HL-60/S4 treated with phorbol 12-myristate 13-acetate at 8.2 ng/mL for 4 days and 3 days (cell line): Measurements from ENCODE around the gene NFKBIA.

Source experiments
- in situ Hi-C: fragments of 300-500 bp; cut with MboI; formaldehyde crosslinking; loops from 2 replicates; pipeline ENCODE4 v1.15.0; 2022; ENCODE audit warnings: low sequenced_read_pairs

The NFKBIA gene

DNA sequence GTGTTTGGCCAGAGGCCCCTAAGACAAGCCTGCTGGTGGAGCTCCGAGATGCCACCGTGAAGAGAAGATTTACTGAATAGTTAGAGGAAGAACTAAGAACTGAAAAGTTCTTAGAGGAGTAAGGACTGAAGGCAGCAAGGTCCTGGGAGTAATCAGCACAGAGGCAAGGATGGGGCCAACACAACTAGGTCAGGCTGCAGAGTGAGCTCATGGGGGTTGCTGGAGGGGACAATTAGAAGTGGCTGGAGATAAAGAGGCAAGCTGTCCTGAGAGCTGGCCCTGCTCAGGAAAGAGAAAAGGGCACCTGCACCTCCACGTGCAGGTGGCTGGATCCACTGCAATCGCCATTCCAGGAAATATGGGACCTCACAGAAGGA lies 52.7 kb downstream of the NFKBIA start:
- in situ Hi-C loops, result no loop called here
